ENCODE measurements around the gene ZSCAN10.
"Not testable (repeated sequence)": the region's sequence is repeated elsewhere in the genome, so short reads cannot be mapped to it uniquely, and the experiment has no call there.

Gene ZSCAN10

DNA sequence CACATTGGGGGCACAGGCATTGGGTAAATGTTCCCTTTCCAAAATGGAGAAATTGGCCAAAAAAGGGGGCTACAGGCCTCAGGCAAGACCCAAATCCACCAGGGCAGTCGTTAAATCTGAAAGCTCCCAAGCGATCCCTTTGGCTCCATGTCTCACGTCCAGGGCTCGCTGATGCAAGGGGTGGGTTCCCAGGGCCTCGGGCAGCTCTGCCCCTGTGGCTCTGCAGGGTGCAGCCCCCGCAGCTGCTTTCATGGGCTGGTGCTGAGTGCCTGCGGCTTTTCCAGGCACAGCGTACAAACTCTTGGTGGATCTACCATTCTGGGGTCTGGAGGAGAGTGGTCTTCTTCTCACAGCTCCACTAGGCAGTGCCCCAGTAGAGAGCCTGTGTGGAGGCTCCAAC is 15.7 kb downstream of the ZSCAN10 start:
- not testable (repeated sequence) for DNase-seq

DNA sequence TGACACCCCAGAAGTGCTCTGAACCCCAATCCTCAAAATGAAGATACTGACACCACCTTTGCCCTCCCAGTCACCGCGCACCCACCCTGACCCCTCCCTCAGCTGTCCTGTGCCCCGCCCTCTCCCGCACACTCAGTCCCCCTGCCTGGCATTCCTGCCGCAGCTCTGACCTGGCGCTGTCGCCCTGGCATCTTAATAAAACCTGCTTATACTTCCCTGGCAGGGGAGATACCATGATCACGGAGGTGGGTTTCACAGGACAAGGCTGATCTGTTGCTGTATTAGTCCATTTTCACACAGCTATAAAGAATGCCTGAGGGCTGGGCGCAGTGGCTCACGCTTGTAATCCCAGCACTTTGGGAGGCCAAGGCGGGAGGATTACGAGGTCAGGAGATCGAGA is 17.1 kb downstream of the ZSCAN10 start:
- not testable (repeated sequence) for DNase-seq

DNA sequence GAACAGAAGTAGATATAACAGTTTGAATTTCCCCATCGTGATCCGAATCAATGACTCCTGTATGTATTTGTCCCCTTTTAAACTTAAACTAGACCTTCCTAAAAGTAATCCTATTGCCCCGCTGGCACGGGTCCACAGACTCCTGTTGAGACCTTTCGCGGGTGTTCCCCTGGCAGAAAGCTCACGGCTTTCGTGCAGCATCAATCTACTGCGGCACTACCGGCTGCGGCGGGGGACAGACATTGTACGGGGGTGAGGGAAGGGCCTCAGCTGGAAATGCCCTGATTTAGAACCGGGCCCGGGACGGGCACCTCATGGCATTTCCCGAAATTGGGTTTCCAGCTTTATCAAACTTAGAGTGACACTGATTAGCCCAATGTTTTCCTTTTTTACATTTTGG is 19.1 kb downstream of the ZSCAN10 start:
- no peak for DNase-seq

DNA sequence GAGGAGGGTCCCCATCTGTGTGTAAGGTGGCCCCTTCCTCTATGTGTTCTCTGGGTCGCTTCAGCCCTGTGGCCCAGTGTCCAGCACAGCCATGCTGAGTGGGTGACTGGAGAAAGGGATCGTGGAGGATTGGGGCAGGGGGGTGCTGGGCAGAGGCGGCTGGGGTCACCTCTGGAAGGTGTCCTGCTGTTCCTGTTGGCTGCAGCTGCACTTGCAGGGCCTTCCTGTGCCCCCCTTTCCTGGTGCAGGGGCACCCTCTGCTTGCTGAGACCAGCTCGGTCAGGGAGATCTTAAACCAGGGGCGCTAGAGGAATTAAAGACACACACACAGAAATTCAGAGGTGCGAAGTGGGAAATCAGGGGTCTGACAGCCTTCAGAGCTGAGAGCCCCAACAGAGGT is 22.5 kb downstream of the ZSCAN10 start:
- DNase-seq, result no peak

DNA sequence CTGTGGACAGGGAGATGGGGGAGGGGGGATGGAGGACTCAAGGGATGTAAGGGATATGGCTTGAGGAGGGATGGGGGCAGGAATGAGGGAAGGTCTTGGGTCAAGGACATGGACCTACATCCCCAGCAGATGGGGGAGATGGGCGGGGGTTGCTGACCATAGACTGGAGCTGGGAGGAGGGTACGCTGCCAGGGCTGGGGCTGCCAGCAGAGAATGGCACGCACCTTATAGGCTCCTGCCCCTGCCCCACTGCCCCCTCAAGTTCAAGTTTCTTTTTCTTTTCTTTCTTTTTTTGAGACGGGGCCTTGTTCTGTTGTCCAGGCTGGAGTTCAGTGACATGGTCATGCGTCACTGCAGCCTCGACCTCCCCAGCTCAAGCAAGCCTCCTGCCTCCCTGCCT is 23.1 kb downstream of the ZSCAN10 start:
- DNase-seq, result not testable (repeated sequence)

DNA sequence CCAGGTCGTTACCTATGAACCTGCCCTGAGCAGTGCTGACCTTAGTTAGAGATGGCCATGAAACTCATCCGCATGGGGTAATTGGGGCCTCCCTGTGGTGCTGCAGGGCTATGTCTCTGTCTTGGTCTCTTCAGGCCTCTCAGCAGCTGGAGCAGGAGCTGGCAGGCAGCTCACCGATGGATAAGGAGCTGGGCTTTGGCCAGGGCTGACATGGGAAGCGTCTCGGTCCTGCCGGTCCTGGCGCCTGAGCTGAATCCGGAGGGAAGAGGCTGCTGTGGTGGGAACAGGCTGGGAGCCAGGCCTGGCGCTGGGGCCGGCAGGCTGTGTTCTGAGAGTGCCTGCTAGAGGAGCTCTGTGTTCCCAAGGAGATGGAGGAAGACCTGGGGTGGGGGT is 23.6 kb downstream of the ZSCAN10 start:
- no peak for DNase-seq

DNA sequence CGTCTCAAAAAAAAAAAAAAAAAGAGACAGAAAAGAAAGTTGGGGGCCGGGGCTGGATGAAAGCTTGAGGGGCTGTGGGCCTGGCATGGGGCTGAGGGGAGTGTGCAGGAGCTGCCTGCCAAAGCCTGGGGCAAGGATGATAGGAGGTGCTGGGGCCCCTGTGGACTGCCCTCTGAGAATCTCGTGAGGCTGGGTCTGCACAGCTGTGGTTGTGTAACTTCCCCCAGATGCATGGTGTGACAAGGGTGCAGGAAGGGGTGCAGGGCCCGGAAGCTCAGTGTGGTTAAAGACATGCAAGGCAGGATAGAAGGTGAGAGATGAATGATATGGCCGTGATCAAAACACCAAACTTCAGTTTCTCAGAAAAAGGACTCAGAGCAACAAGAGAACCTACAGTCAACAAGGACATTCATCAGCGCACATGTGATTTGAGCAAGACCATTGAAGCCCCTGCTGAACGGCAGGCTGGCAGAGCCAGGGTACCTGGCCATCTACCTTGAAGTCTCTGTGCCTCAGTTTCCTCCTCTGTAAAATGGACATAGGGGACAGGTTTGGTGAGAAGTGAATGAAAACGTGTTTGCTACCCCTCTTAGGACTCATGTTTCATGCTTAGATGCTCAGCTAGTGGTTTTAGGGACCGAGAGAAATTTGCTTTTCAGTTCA is 24.1 kb downstream of the ZSCAN10 start:
- DNase-seq, result no peak

DNA sequence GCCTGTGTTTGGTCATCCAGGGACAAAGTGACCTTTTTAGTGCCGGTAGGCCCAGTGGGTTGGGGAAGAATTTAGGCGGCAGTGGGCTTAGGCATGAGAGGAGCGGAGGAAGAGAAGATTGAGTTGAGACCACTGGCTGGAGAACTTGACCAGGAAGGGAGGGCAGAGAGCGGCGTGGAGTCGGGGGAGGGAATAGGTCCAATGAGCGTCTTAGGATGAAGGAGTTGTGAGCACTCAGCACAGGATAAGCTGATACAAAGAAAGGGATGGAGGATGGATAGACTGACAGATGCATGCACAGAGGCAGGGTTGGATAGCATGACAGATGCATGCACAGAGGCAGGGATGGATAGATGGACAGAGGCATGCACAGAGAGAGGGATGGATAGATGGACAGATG is 25.6 kb downstream of the ZSCAN10 start:
- DNase-seq, result no peak

DNA sequence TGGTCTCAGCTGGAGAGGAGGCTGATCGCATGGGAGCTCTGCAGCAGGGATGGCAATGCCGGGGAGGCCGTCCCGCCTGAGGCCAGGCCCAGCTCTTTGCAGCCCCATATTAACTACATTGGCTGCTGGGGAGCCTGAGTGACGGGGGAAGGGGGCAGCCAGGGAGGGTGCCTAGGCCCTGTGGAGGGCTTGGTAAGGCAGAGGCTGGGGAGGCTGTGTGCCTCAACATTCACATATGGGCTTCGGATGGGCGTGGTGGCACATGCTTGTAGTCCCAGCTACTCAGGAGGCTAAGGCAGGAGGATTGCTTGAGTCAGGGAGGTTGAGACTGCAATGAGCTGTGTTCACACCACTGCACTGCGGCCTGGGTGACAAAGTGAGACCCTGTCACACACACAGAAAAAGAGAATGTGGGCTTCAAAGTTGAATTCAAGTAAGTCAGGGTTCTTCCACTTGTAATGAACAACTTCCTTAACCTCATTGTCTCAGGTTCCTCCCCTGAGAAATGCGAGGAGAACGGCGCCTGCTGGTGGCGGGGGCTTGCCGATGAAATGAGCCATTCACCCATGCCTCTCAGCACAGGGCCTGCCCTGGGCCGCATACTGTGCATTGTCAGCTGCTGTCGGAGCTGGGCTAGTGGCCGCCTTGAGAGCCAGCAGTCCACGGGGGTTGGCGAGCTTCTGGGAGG is 26.4 kb downstream of the ZSCAN10 start:
- not testable (repeated sequence) for DNase-seq

DNA sequence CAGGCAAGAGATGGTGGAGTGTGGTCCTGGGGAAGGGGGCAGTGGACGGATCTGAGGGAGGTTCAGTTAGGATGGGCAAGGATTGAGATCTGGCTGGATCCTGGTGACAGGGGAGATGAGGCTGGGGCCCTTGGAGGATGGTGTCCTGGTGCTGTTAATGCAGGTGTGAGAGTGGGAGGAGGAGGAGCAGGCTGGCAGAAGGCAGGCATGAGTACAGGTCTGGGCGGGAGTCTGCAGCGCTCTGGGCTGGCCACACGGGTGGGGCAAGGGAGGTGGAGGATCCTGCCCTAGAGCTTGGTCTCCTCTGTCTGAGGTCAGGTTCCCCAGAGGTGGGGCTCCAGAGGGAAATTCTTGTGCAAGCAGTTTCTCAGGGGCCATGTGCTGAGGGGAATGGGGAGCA is 26.9 kb downstream of the ZSCAN10 start:
- DNase-seq, result not testable (repeated sequence)

DNA sequence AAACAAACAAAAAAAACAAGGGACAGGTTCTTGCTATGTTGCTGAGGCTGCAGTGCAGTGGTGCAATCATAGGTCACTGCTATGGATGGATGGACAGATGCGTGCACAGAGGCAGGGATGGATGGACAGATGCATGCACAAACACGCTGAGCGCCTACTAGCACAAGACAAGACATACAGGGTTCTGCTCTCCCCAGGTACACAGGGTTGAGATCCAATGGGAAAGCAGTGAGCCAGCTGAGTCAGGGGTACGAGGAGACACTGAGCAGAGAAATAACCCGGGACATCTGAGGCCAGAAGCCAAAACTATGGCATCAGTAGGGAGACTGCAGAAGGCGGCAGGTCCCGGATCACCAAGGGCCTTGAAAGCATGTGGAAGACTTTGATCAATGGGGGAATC is 27.4 kb downstream of the ZSCAN10 start:
- no peak for DNase-seq

DNA sequence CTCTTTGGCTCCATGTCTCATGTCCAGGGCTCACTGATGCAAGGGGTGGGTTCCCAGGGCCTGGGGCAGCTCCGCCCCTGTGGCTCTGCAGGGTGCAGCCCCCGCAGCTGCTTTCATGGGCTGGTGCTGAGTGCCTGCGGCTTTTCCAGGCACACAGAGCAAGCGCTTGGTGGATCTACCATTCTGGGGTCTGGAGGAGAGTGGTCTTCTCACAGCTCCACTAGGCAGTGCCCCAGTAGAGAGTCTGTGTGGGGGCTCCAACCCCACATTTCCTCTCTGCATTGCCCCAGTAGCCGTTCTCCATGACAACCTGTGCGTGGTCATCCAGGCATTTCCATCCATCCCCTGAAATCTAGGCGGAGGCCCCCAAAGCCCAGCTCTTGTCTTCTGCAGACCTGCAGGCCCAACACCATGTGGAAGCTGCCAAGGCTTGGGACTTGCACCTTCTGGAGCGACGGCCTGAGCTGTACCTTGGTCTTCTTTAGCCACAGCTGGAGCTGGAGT is 28.4 kb downstream of the ZSCAN10 start:
- DNase-seq, result no peak

DNA sequence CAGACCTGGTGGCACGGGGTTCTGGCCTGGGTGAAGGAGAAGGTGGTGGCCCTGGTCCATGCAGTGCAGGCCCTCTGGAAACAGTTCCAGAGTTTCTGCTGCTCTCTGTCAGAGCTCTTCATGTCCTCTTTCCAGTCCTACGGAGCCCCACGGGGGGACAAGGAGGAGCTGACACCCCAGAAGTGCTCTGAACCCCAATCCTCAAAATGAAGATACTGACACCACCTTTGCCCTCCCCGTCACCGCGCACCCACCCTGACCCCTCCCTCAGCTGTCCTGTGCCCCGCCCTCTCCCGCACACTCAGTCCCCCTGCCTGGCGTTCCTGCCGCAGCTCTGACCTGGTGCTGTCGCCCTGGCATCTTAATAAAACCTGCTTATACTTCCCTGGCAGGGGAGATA is 29.9 kb downstream of the ZSCAN10 start:
- not testable (repeated sequence) for DNase-seq

DNA sequence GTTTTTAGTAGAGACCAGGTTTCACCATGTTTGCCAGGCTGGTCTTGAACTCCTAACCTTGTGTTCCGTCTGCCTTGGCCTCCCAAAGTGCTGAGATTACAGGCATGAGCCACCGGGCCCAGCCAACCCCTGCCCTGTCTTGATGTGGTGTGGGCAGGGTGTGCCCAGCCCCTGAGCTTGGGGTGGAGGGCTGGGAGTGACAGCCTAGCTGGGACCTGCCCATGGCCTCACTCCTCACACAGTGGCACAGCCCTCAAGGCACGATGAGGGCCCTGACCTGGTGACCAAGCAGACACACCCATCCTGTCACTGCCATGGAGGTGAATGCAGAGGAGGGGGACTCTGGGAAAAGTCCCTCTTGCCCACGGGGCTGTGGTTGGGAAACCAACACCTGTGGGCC is 30.6 kb downstream of the ZSCAN10 start:
- no peak for DNase-seq

DNA sequence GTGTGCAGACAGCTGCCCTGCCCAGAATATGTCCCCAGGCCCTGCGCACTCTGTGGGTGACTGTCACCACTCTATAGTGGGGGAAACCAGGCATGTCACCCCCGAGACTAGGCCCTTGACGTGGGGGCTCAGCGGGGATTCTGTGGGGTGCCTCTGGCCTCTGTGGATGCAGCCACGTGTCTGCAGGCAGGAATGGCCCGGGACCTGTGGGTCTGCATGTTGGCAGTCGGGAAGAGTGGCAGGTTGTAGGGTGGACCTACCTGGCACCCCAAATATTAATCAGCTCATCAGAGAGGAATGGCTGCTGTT is 32.7 kb downstream of the ZSCAN10 start:
- DNase-seq, result no peak

DNA sequence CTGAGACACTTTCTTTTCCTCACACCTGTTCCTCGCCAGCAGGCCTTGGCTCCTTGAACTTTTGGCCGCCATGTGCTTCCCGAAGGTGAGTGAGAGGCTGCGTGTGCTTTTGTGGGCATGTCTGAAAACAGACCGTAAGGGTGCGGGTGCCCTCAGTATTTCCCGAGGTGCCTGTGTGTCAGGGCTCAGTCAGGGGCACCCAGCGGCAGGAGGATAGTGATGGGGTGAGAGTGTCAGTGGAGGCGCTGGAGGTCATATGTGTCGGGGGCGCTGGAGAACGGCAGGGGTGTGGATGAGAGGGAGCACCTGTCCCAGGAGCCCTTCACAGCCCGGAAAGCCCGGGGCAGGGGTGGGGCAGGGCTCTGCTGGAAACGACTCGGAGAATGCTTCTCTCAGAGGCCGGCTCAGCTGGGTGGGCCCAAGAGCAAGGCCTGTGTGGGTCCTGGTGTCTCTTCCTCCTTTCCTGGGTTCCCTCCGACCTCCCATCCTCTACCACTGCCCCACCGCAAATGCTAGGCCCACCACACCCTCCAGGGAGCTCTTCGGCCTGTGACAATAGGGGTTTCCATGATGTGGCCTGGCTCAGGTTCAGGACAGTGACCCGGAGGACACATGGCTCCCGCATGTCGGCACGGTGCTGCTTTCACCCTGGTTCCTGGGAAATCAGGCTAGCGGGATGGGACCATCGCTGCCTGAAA is 33.2 kb downstream of the ZSCAN10 start:
- DNase-seq, result no peak

DNA sequence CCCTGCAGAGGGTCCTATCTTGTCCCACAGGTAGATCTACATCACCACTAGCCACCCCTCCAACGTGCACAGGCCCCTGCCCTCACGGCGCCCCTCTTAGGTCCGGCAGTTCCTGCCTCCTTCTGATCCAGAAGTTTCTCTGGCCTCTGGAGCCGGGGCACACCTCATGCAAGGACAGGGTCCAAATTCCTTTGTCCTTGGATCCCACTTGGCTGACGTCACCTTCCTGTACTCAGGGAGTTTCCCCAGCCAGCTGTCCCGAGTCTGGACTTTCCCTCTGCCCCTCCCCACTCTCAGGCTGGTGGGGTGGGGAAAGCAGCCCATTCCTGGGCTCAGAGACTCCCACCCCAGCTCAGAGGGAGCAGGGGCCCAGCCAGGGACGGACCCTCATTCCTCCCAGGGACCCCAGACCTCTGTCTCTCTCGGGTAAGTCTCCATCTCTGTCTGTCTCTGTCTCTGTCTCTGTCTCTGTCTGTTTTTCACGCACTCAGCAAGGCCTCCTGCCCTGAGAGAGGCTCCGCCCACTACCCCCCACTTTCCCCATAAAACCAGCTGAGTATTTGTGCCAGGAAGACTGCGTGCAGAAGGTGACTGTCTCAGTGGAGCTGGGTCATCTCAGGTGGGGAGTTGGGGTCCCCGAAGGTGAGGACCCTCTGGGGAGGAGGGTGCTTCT is 33.9 kb downstream of the ZSCAN10 start, which contains the start of gene IL32:
Gene IL32 (plus strand): TSS at position 572 of the 673 bp plus-strand sequence. CDS start 172 bp downstream, outside the sequence.
- DNase-seq, result no peak

DNA sequence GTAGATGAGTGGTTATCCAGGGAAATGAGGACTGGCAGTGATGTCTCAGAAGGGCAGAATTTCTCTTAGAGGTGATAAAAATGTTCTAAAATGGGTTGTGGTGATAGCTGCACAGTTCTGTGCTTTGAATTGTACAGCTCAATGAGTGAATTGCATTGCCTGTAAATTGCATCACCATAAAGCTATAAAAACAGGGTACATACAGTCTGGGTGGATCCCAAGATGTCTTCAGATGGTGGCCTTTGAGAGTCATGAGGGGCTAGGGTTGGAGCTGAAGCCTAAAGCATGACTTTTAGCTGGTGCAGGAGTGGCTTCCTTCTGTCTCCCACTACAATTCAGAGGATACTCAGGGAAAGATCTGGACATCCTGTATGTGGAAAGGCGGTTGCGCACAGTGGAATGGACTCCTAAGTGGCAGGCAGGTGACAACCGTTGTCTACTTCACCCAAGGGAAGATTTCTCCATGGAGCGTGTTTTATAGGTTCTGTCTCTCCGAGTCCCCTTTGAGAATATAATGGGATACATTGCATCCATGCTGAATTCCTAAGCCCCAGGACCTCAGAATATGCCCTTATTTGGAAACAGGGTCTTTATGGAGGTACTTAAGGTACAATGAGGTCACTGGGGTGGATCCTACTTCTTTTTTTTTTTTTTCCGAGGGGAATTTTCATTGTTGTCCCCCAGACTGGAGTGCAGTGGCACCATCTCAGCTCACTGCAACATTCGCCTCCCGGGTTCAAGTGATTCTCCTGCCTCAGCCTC is 35.3 kb downstream of the ZSCAN10 start:
- DNase-seq, result no peak

DNA sequence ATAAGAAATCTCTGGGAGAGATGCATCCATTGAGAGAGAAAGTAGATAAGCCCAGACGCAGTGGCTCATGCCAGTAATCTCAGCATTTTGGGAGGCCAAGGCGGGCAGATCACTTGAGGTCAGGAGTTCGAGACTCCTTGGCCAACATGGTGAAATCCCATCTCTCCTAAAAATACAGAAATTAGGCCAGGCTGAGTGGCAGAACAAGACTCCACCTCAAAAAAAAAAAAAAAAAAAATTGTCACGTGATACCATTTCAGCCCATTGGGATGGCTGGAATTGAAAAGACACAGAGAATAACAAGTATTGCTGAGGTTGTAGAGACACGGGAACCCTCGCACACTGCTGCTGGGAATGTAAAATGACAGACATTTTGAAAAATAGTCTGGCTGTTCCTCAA is 36.5 kb downstream of the ZSCAN10 start:
- no peak for DNase-seq

DNA sequence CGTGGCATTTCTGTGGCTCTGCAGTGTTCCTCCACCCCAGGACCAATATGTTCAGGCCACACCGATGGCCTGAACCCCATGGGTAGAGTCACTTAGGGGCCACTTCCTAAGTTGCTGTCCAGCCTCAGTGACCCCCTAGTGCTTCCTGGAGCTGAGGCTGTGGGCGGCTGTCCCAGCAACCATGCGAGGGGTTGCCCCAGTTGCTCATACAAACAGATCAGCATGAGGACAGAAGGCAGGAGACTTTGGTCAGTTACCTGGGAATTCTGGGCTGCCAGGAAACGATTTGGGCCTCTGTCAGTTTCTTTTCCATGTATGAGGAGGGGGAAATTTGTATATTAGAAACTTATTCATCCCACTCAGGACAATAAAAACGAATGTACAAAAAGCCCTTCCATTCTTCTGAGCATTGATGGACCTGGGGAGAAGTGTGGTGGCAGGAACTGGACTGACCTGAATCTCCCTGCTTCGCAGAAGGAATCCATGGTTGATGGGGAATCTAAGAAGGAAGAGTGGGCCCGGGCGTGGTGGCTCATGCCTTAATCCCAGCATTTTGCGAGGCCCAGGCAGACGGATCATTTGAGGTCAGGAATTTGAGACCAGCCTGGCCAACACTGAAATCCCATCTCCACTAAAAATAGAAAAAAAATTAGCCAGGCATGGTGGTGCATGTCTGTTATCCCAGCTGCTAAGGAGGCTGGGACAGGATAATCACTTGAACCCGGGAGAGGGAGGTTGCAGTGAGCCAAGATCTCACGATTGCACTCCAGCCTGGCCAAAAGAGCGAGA is 38.6 kb downstream of the ZSCAN10 start:
- DNase-seq, result no peak

DNA sequence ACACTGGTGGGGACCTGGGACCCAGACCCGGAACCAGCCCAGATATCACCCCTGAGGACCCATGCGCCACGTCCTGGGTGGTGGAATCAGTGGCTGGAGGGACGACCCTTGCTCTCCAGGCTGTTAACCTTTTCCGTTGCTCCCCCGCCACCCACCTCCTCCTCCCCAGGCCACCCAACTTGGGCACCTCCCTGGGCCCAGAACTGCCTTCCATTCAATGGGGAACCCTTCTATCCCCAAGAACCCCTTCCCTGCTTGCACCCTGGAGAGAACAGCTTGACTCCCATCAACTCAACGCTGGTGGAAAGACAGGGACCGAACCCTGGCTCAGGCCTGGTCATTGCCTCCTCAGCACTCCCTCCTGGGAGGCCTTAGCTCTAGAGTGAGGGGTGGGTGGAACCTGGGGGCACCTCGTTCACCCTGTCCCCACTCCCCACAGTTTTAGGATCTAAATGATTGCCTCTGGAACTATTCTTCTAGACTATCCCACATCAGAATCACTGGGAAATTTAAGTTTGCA is 39.3 kb downstream of the ZSCAN10 start:
- no peak for DNase-seq
